HG03025 (cell line): ENCODE results near the gene CCNG2.

ENCODE experiments used
- ATAC-seq: cut with Tn5 transposase; IDR thresholded peaks from one replicate; pipeline ENCODE4 v1.9.1; 2021; ENCODE audit warnings: mild to moderate bottlenecking, moderate library complexity; ENCODE audit not compliant: unreplicated experiment, low FRiP score

CCNG2 gene

DNA sequence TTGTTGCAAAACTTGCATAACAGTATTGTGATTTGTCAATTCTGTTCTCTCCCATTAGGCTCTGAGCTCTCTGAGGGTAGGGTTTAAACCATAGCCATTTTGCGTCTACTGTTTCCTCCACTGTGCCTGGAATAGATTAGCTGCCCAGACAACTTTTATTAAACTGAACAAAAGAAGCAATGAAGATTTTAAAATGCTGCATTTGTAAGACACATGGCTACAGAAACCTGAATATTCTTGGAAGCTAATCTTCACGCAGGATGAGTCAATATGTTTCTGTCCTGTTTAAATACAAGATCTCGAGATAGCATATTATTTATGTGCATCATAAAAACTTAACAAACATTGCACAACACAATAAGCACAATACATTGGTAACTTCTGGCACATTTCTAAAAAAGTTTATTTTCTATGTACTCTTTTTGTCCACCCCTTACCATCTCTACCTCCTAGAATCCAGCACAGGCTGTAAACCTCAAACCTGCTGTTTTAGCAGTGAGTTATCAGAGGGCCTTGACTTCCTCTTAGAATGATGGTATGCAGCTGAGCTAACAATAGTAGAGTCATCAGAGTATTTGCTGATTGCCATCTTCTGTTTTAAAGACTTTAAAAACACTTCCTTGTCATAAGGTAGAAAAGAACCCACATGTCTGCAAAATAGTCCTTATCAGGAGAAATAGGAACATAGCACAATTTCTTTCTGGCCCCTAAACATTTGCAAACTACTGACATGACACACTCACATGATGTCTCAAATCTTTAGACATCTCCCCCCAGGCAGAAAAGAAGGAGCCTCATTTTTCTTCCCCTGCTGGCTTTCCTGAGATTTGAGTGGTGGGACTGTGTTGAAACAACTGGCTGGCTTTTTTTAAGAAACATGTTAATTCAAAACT, 10.6 kb upstream of the CCNG2 start:
- ATAC-seq: no peak

DNA sequence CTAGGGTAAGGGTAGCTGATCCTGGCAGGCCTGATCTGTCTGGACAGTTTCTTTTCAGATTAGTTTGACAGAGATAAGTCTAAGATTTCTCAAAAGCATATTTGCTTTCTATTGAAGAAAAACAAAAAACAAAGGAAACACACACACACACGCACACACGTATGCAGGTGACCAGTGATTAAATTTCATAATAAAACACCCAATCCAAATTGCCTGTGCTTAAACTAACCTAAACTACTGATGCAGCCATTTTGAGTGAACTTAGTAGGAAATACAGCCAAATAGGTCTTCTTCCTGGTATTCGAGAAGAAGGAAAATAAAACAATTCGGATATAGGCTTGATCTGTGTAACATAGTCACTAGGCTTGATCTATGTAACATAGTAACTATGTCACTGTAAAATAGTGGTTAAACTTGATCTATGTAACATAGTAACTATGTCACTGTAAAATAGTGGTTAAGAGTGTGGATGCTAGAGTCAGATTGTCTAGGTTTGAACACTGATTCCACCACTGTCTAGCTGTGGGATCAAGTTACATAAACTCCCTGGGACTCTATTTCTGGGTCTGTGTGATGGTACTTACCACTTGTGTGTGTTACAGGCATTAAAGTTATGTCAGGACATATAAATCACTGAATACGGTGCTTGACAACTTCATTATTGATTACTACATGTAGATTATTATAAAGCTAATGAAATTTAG, 9.8 kb upstream of the CCNG2 start:
- ATAC-seq: no peak

DNA sequence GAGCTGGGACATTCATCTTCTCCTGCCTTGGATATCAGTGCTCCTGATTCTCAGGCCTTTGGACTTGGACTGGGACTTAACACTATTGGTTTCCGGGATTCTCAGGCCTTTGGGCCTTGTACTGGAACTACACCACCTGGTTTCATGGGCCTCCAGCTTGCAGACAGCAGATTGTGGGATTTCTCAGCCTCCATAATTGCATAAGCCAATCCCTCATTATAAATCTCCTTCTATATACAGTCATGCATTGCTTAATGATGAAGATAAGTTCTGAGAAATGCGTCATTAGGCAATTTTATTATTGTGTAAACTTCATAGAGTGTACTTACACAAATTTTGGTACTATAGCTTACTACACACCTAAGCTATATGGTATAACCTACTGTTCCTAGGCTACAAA, 8.9 kb upstream of the CCNG2 start:
- no peak for ATAC-seq

DNA sequence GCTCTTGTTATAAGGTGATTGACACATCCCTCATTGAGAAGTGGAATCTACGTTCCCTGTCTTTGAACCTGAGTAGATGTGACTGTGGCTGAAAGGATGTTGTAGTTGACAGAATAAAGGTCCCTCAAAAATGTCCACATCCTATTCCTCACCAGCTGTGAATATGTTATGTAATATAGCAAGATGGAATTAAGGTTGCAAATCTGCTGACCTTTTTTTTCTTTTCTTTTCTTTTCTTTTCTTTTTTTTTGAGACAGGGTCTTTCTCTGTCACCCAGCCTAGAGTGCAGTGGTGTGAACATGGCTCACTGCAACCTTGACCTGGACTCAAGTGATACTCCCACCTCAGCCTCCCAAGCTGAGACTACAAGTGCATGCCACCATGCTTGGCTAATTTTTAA, 7.2 kb upstream of the CCNG2 start:
- ATAC-seq: no peak

DNA sequence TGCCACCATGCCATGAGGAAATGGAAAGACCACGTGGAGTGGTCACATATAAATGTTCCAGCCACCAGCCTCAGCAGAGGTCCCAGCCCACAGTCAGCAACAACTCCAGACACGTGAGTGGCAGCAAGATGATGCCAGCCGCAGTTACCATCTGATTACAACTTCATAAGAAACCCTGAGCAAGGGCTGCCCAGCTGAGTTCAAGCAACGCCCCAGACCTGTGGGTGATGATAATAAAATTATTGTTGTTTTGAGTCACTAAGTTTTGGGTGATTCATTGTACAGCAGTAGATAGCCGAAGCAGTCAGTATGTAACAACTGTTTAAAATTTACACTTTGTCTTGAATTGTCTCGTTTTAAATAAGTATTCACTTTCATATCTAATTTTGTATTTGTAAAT, 5.8 kb upstream of the CCNG2 start:
- no peak for ATAC-seq

DNA sequence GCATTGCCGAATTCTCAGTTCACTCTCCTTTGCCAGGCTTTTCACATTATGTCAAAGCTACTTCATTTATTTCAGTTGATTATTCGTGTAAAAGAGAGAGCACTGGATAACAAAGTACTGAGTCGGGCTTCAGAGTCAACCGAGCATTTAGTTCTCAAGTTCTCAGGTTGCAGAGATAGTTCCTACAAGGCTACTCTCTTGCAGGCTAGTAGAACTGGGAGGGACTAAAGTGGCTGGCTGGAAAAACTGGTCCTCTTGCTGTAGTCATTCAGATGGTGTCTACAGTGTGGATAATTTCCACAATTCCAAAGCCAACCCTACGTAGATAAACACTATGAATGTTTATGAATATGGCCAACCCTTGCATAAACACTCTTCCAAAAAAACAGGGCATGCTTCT, 4.6 kb upstream of the CCNG2 start:
- ATAC-seq: no peak

DNA sequence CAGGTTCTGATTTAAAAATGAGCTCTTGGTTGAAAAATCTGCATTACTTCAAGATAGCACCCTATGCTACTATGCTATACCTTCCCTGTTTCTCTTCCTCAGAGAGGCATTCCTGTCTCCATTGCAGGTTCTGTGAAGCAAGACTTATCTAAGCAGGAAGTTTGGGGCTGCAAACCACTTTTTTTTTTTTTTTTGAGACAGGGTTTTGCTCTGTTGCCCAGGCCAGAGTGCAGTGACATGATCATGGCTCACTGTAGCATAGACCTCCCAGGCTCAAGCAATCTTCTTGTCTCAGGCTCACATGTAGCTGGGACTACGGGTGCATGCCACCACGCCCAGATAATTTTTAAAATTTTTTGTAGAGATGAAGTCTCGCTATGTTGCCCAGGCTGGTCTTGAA, 4.0 kb upstream of the CCNG2 start:
- no peak for ATAC-seq

DNA sequence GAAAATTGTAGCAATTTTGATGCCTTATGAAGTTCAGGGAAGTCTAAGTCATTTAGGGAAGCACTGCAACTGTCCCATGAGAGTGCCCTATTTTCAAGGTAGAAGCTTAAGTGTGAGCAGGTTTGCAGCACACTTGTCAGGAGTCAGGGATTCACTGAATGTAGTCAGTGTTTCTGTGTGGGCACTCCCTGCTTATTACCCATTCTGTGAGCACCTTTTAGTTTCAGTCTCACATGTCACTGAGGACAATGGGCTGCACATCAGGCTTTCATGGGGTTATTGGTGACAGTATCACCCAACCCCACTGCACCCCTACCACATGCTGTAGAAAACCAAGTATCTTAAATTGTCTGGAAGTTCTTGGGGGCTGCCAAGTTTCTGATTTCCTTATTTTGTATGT, 2.9 kb upstream of the CCNG2 start:
- ATAC-seq: no peak

DNA sequence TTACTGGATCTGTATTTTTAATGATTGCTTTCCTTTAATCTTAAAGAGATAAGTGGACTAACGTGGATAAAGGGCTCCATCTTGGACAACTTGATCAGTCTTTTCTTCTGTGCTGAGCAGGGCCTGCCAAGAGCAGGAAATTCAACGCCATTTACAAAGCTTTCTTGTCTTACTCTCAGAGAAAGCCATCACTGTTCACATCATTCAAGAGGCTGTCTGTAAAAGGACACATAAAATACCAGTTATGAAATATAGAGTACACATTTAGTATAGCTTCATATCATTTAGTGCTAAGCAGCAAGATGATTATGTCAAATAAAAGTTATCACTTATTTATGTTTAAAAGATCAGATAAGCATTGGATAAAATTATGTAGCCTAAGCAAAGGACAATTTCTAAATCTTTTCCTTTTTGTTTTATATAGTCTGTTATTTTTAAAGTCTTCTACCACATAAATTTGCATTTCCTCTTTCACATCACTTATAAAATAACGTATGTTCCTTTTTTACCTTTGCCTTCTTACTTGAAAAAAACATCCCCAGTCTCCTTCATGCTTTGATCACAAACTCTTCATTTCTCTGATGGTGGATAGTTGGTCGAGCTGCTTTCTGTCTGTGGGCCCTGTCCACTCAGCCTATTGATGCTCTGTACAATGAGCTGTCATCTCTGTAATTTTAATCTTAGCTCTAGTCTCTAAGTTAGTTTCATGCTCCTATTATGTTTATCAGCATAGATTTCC, 2.1 kb upstream of the CCNG2 start:
- no peak for ATAC-seq

DNA sequence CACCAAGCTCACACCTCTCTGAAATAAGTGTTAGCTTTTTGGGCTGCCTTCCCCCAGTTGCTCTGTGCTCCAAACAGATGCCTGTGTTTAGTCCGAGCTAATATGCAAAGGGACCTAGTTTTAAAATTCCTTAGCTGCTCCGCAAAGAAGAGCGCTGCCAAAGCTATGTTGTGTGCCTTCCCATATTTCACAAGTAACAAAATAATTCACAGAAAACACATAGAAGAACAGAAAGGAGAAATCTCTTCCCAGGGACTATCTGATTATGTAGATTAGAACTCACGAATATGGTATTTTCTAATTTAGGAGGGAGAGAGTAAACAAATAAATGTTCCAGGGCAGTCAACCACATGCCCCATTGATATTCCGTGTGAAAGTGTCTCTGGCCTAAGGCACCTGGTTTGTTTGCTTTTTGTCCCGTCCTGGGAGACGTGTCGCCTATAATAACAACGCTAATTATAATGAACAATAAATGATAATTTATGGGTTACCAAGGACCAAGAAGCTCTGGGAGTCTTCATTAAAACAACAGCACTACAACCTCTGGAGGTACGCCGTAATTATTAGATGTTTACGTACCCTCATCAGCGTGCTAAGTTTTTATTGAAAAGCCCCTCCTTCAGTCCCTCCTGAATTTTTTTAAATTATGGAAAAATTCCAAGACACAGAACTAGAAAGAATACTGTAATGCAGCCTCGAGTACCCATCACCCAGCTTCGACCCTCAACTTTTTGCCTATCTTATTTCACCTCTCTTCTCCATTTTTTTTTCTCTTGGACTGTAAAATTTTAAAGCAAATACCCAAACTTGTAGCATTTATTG, 1.2 kb upstream of the CCNG2 start:
- no peak for ATAC-seq

DNA sequence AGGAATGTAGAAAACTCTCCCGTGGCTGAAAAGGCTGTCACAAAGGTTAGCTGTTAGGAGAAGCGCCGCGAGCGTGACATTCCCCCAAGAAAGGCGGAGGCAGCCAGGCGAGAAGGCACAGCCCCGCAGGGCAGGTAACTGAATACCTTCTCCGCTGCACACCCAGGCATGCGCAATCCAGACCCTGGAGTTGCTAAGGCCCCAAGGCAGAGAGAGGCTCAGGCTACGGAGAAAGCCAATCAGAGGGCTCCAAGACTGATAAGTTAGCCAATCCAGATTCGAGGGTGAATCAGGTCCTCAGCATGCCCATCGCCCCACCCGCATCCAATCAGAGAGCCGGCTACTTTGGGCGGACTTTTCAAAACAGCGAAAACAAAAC, 485 bp upstream of the CCNG2 start:
- peak; percentile 92 for ATAC-seq

DNA sequence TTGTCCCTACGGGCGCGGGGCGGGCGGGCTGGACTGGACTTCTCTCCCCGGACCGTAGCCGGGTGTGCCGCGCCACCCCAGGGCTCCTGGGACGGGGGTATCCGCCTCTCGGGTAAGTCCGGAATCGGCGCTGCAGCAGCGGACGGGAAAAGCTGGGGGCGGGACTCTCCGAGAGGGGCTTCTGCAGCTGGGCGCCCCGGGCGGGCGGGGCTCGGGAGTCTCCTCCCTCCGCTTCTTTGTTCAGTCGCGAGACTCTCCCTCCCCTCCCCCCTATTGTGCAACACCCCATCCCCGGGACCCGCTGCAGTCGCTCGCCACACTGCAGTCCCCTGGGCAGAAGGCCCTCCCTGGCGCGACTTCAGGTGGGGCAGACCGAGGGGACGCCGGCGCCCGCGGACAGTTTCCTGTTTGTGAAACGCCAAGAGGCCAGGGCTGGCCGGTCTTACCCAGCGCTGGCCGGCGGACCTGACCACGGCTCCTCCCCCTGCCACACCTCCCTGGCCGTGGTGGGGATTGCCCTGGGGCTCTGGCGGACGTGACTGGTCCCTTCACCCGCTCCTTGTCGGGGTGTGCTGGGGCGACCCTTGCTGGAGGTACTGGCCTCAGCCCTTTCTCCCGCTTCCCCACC, 966 bp downstream of the CCNG2 start:
- peak; percentile 36 for ATAC-seq

DNA sequence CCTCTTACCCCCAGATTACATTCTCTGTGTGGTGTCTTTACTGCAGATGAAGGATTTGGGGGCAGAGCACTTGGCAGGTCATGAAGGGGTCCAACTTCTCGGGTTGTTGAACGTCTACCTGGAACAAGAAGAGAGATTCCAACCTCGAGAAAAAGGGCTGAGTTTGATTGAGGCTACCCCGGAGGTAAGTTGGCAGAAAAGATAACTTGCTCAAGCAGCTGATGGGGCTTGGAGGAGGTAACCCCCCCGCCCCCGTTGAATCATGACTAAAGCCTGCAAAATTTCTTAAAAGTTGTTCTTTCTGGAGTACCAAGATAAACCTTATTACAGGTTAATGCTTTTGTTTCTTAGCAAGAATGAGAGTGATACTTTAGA, 1.5 kb downstream of the CCNG2 start:
- ATAC-seq: no peak

DNA sequence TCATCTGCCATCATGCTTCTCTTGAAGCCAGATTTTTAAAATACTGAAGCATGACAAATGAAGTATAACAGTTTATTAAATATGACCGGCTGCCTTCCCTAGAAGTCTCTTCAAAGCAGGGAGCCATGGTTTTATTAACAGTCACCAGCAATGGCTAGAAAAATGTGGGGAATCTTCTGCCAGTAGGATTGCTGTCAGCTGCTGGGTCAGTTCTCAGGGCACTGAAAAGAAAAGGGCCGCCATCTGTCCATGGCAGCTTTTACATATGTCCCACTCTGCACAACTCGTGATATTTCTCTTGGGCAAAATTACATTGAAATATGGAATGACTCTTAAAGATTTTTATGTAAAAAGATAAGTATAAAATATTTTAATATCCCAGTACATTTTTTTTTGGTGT, 2.8 kb downstream of the CCNG2 start:
- ATAC-seq: no peak

DNA sequence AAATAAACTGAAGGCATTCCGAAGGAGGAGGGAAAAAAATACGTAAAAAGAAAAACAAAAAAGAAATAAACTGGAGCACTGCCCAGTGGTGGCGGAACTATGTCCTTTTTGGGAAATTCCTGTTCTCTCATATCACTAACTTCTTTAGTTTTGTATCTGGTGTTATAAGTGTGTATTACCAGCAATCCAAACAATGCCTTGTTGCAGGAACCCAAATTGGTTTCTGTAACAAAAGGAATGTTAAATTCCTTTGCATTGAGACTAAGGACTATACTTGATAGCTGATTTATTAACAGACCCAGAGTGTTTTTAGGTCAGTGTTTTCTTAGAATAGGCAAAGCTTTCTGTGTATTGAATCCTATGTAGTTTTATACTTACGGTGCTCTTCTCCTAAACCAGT, 6.6 kb downstream of the CCNG2 start:
- no peak for ATAC-seq

DNA sequence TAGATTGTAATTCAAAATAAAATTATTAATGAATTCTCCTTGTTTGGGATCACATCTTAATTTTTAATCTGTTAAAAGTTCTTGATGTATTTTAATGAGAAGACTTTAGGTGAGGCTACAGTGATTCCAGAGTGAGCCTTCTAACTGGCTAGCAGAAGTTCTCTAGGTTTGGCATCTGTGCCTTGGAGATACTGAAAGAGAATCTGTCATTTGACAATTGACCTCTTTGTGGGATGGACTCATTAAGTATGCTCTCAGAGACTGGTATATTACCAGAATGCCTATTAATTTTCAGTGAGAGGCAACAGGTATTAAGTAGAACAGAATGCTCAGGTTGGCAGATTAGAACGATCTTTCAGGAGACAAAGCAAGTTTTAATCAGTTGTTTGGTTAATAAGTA, 10.2 kb downstream of the CCNG2 start:
- ATAC-seq: no peak

DNA sequence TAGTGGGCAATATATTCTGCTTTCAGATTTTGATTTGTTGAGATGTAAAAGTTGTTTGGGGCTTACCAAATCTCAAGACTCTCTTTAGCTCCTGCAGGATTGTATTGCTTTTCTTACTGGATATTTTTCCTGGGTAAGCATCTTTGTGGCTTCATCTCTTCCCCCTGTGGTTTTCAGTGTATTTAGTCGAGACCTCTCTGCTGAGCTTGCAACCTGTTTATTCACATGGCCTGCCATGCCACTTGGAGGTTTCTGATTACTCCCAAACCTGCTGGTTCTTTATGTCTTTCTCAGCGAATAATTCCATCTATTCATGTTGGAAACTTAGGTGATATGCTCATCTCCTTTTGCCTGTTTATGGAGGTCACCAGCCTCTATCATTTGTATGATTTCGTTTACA, 10.9 kb downstream of the CCNG2 start:
- ATAC-seq: no peak

DNA sequence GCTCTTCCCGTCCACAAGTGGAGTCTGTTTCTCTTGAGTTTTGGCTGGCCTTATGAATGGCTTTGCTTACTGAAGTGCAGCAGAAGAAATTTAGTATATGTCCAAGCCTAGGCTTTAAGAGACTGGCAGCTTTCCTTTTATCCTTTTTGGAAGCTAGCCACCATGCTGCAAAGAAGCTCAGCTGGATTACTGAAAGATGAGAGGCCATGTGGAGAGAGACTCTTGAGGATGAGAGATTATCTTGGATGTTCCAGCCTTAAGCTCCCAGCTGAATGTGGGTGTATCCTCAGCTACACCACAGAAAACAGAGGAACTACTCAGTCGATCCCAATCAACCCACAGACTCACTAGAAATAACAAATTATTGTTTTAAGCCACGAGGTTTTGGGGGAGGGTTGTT, 12.5 kb downstream of the CCNG2 start:
- ATAC-seq: no peak

DNA sequence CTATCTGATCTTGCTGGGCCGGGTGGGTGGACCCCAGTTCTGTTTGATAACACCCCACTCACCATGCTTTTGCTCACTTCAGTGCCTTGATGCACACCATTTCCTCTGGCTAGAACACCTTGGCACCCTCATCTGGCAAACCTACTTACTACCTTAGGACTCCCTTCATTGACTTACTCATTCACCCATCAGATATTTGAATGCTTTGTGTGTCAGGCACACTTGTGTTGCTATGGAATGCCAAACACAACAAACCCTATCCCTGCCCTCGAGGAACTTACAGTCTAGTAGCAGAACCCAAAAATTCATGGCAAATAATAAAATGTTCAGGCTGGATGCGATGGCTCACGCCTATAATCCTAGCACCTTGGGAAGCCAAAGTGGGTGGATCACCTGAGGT, 13.9 kb downstream of the CCNG2 start:
- ATAC-seq: no peak

DNA sequence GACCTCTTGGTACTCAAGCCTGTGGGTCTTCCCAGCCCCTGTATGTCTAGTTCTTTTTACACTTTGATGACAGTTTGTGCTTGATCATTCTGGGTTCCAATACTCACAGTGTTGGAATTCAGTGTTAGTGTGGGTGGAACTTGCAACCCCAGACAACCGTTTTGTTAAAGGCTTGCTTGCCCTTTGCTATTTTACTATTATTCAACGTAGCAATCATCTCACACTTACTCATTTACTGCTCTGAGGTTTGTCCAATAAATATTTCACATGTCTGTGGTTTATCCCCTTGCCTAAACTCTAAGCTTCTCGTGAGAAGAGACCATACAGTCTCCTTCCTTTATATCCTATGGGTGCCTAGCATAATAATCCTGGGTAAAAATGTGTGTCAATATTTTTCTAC, 15.3 kb downstream of the CCNG2 start:
- ATAC-seq: no peak
